Spleen (tissue), 11 donors: ENCODE data around the gene SLC41A3. TPM values are rescaled to one million over a fixed set of nuclear protein-coding genes. Genes with fewer than 3 reads are reported as not detected.
A peak's percentile ranks its signal among the peaks of the same experiment; 100 is the strongest.

Experiments
- DNase-seq: peaks from one replicate; pipeline ENCODE4 v3.0.0-alpha.2; 2020
- H3K27ac ChIP-seq, 8 donors: fragments of 200-600 bp; sonication (generic) in 7 of 8; 1 replicate in 4 of 8; 2 replicates in 4 of 8; pipeline versions ENCODE4 v1.5.0 to v1.8.0; 2016 to 2021; ENCODE audit warnings: inconsistent platforms in 4 of 8, mild to moderate bottlenecking in 4 of 8, moderate library complexity in 1 of 8
- H3K27me3 ChIP-seq, 7 donors: fragments of 200-600 bp; sonication (generic) in 6 of 7; replicated peaks in 1 of 7; 1 replicate in 4 of 7; 2 replicates in 3 of 7; pipeline versions ENCODE4 v1.5.0 to v1.8.0; 2016 to 2021; ENCODE audit warnings: inconsistent platforms in 3 of 7, mild to moderate bottlenecking in 1 of 7
- H3K36me3 ChIP-seq, 6 donors: fragments of 200-600 bp; sonication (generic) in 5 of 6; 1 replicate in 4 of 6; 2 replicates in 2 of 6; pipeline versions ENCODE4 v1.5.0 to v1.8.0; 2016 to 2021; ENCODE audit warnings: inconsistent platforms in 2 of 6
- H3K4me1 ChIP-seq, 6 donors: fragments of 200-600 bp; sonication (generic) in 5 of 6; 1 replicate in 3 of 6; 2 replicates in 3 of 6; pipeline versions ENCODE4 v1.5.0 to v1.8.0; 2016 to 2021; ENCODE audit warnings: inconsistent platforms in 3 of 6
- H3K4me3 ChIP-seq, 8 donors: fragments of 200-600 bp; sonication (generic) in 7 of 8; 1 replicate in 4 of 8; 2 replicates in 4 of 8; pipeline versions ENCODE4 v1.5.0 to v1.8.0; 2016 to 2021; ENCODE audit warnings: inconsistent platforms in 4 of 8, mild to moderate bottlenecking in 4 of 8, moderate library complexity in 2 of 8
- H3K9me3 ChIP-seq, 8 donors: fragments of 200-600 bp; sonication (generic) in 7 of 8; 1 replicate in 4 of 8; 2 replicates in 4 of 8; pipeline versions ENCODE4 v1.5.0 to v1.8.0; 2016 to 2021; ENCODE audit warnings: inconsistent platforms in 4 of 8
- CTCF ChIP-seq, 11 experiments: fragments of 200-600 bp in 7 of 11; fragments of 450-650 bp in 4 of 11; sonication (generic) in 4 of 11; IDR thresholded peaks in 8 of 11; conservative IDR thresholded peaks in 3 of 11; 1 replicate in 7 of 11; 2 replicates in 4 of 11; pipeline versions ENCODE4 v1.4.0 to v1.8.0; 2016 to 2021; ENCODE audit warnings: antibody characterized with exemption in 11 of 11, inconsistent platforms in 4 of 11, mild to moderate bottlenecking in 1 of 11
- POLR2A ChIP-seq, 3 donors: fragments of 450-650 bp; IDR thresholded peaks; one replicate each; pipeline ENCODE4 v1.5.1; 2017; ENCODE audit warnings: antibody characterized with exemption in 3 of 3, mild to moderate bottlenecking in 1 of 3
- POLR2AphosphoS5 ChIP-seq, 3 donors: sonication (generic); formaldehyde crosslinking; IDR thresholded peaks; one replicate each; pipeline ENCODE4 v1.5.1; 2017; ENCODE audit warnings: antibody characterized with exemption in 3 of 3
- WGBS, 5 donors: extraction: QIAGEN DNeasy Blood & Tissue Kit in 3 of 5; methylation state at CpG; one replicate each; pipeline versions ENCODE4 v1.1.5 to v1.1.7; 2013 to 2018; 5-methylcytosine and 5-hydroxymethylcytosine counted together
- intact Hi-C: fragments of 100-400 bp; cut with DNase I; formaldehyde crosslinking; loops from one replicate; pipeline ENCODE4 v1.15.0; 2023; ENCODE audit warnings: low total_unique reads
- polyA plus RNA-seq, 3 donors: library from polyadenylated mRNA; stranded (reverse); fragments of 200-250 nt; gene quantifications; one replicate each; pipeline ENCODE4 v1.2.1, GENCODE V29; 2013
- total RNA-seq, 7 donors: library from RNA; depleted of rRNA in 3 of 7; stranded (reverse); fragments of >200 nt in 3 of 7; fragmentation: NEBNext Ultra II Directional in 4 of 7; extraction: Animal tissue kit (Norgen Biotek cat#: 25700) in 4 of 7; gene quantifications; one replicate each; pipeline versions ENCODE4 v1.1.0 to v1.2.1, GENCODE V29; 2016 to 2021
- donor health status: healthy with polysubstance abuse.
- donor health status: DM: no; HTN: no; CAD: no; lungs with moderate emphysema.
- donor health status: DM: no; HTN: no; CAD: no.
- donor health status: Bipolar disorder and iron deficiency.
- donor health status: healthy.
- donor health status: DM: no; HTN: no; CAD: no.
- donor health status: DM: yes; HTN: yes; CAD: no.

The SLC41A3 gene
- total and polyA plus RNA-seq, 10 donors: 16.3 to 43.7 (median 33.7) TPM

GRCh38 chr3:126083511-126083912 is 412 bp downstream of the SLC41A3 start:
- DNase-seq: peak; percentile 91
- Histone ChIP-seq H3K4me1 (peaks cover 0 to 30% (median 19%) of the 10 kb centered on the region in 6 donors), H3K4me3 (peak overlapping the region; percentile 58 to 84 (median 66)), H3K36me3 (no peaks in the 10 kb centered on the region), H3K27me3 (no peaks in the 10 kb centered on the region), H3K9me3 (peaks cover 0 to 6% (median 0%) of the 10 kb centered on the region in 8 donors), H3K27ac (peak overlapping the region; percentile 73 to 94 (median 87))
- intact Hi-C loops: no loop called here
- no peak for TF ChIP-seq POLR2A (IDR thresholded peaks at IDR 0.05)
- TF ChIP-seq POLR2AphosphoS5 (IDR thresholded peaks at IDR 0.05): no peak
- no peak for TF ChIP-seq CTCF (IDR thresholded peaks at IDR 0.05 in 8 of 11, conservative IDR thresholded peaks at IDR 0.05 in 3 of 11)
- 0 to 2% (median 0%) methylated on average over 2 to 30 of the region's 30 CpGs for WGBS, 5 donors

- TF ChIP-seq CTCF (IDR thresholded peaks at IDR 0.05 in 8 of 11, conservative IDR thresholded peaks at IDR 0.05 in 3 of 11): no peak
- no peak for TF ChIP-seq POLR2A (IDR thresholded peaks at IDR 0.05)
- TF ChIP-seq POLR2AphosphoS5 (IDR thresholded peaks at IDR 0.05): no peak
- Histone ChIP-seq H3K27me3 (no peaks in the 10 kb centered on the region), H3K27ac (peak overlapping the region in 7 of 8 donors; percentile 86 to 94 (median 87)), H3K4me3 (peak overlapping the region; percentile 58 to 84 (median 66)), H3K9me3 (peaks cover 0 to 6% (median 0%) of the 10 kb centered on the region in 8 donors), H3K4me1 (peaks cover 0 to 30% (median 19%) of the 10 kb centered on the region in 6 donors), H3K36me3 (no peaks in the 10 kb centered on the region)
- intact Hi-C loops: no loop called here
- WGBS, 5 donors: 15 to 29% (median 24%) methylated on average over 3 of the region's 3 CpGs
- no peak for DNase-seq
Observed at GRCh38 chr3:126083138-126083445, 832 bp downstream of the SLC41A3 start.

GRCh38 chr3:126082362-126083137 is 1.4 kb downstream of the SLC41A3 start:
- H3K27me3 ChIP-seq: no peaks in the 10 kb centered on the region
- H3K36me3 ChIP-seq: peaks cover 0 to 4% (median 0%) of the 10 kb centered on the region in 6 donors
- H3K4me3 ChIP-seq: peak overlapping the region in 3 of 8 donors; percentile 58 to 84 (median 77)
- TF ChIP-seq POLR2AphosphoS5 (IDR thresholded peaks at IDR 0.05): no peak
- H3K9me3 ChIP-seq: peaks cover 0 to 6% (median 0%) of the 10 kb centered on the region in 8 donors
- H3K4me1 ChIP-seq: peaks cover 0 to 30% (median 19%) of the 10 kb centered on the region in 6 donors
- intact Hi-C loops: no loop called here
- WGBS, 5 donors: 92 to 97% (median 94%) methylated on average over 12 to 15 of the region's 15 CpGs
- no peak for DNase-seq
- peak overlapping the region in 3 of 8 donors; percentile 87 to 88 (median 88) for H3K27ac ChIP-seq

- intact Hi-C loops: no loop called here
- TF ChIP-seq CTCF (IDR thresholded peaks at IDR 0.05 in 8 of 11, conservative IDR thresholded peaks at IDR 0.05 in 3 of 11) (peak in 4 of 11 experiments; percentile 11 to 24 (median 17)), POLR2AphosphoS5 (IDR thresholded peaks at IDR 0.05) (no peak)
- H3K9me3 ChIP-seq: peaks cover 0 to 6% (median 0%) of the 10 kb centered on the region in 8 donors
- no peak for DNase-seq
- H3K4me1 ChIP-seq: peaks cover 0 to 30% (median 19%) of the 10 kb centered on the region in 6 donors
- no peak overlapping the region for H3K4me3 ChIP-seq
- H3K36me3 ChIP-seq: peaks cover 0 to 8% (median 0%) of the 10 kb centered on the region in 6 donors
- no peak overlapping the region for H3K27ac ChIP-seq
- H3K27me3 ChIP-seq: no peaks in the 10 kb centered on the region
- 75 to 96% (median 92%) methylated on average over 2 to 9 of the region's 9 CpGs for WGBS, 5 donors
Observed at GRCh38 chr3:126081618-126082361, 2.1 kb downstream of the SLC41A3 start.
